GM21526 (cell line): ENCODE data around the gene FGF19.

Experiments used
- ATAC-seq: cut with Tn5 transposase; IDR thresholded peaks from one replicate; pipeline ENCODE4 v1.9.1; 2021; ENCODE audit warnings: moderate library complexity; ENCODE audit not compliant: unreplicated experiment, low FRiP score

Gene FGF19

GRCh38 chr11:69718912-69719311 lies 15.1 kb upstream of the FGF19 start:
- no peak for ATAC-seq

- ATAC-seq = no peak
Measured at GRCh38 chr11:69718147-69718546, 14.3 kb upstream of the FGF19 start.

GRCh38 chr11:69716891-69717747 lies 13.3 kb upstream of the FGF19 start:
- ATAC-seq = no peak

- ATAC-seq = no peak
Measured at GRCh38 chr11:69716099-69716498, 12.3 kb upstream of the FGF19 start.

DNA sequence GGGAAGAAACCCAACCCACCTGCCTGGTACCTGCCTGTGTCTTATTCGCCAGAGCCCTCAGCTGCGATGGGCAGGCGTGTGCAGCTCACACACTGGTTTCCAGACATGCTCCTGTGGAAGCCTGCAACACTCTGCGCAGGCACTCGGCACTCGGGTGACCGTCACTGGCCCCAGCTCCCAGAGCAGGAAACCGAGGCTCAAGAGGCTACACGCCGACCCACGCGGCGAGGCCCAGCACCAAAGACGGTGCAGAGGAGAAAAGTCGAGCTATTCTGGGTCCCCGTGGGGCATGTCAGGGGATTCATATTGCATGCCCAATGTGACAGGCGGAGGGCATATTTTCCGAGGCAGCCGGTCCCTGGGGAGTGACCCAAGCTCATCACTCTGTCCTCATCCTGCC lies 11.6 kb upstream of the FGF19 start:
- ATAC-seq = no peak

- no peak for ATAC-seq
Measured at GRCh38 chr11:69711822-69712801, 8.3 kb upstream of the FGF19 start.

GRCh38 chr11:69708736-69709401 lies 5.0 kb upstream of the FGF19 start:
- ATAC-seq = no peak

- no peak for ATAC-seq
Measured at GRCh38 chr11:69707176-69707575, 3.4 kb upstream of the FGF19 start.

DNA sequence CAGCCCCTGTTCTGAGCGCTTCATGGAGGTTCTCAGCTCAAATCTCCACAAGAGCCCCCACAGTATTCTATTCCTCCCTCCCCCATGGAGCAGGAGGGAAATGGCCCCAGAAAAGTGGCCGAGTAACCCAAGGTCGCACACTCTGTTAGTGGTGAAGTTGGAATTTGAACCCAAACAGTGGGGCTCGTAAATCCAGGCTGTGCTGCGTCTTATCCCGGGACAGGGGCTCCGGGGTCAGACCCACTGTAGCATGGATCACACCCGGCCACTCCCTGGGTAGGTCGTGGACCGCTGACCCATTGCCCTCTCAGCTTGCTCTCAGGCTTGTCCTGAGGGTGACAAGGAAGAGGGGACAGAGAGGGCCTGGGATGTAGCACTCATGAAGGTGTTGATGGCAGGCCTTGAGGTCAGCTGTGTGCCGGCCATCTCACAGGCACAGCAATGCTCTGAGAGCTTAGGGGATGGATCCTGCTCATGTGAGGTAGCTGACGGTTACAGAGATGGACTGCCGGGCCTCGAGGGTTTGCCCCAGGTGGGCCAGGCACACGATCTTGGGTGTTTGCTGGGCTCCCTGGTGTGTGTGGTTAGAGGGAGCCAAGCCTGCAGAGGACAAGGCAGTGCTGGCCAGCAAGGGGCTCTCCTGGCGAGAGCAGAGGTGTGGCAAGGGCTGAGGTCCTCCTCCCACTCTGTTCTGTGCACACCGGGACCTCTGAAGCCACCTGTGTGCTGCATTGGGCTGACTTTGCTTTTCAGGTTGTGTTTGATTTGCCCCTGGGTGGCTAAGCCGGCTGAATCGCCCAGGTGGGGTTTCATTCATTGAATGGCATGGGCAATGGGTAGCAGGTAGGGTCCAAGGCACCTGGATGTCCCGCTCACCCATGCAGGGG lies 2.3 kb upstream of the FGF19 start:
- no peak for ATAC-seq

GRCh38 chr11:69705351-69705811 lies 1.6 kb upstream of the FGF19 start:
- ATAC-seq = no peak

DNA sequence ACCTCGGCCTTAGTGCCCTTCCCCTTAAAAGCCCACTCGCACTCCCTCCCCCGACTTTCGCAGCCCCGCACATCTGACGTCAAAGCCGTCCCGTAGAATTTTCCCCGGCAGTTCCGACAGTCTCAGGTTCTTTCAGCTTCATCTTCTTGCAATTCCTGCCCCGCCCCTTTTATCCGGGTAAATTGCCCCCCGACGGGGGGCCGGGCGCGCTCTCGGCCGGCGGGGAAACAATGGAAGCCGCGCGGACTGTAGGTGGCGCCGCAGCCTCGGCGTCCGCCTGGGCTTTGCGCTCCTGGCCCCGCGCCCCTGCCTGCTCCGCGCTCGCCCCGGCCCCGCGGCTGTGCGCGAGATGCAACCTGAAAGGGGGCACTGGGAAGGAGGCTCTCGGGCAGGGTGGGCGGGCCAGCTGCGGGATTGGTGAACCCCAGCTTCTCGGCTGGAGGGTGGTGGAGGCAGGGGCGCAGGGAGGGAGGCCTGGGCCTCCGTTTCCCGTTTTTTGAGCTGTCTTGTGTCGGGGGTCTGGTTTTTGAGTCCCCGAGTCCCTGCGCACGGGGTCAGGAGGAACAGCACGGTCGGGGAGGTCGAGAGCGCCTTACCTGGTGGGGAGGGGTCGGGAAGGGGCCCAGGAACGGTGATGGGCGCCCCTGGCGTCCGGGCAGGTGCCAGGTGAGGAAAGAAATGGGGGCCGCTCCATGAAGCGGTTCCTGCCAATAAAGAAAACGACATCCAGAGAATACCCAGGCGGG lies 859 bp upstream of the FGF19 start:
- no peak for ATAC-seq

- no peak for ATAC-seq
Measured at GRCh38 chr11:69703453-69703767, 412 bp downstream of the FGF19 start.

GRCh38 chr11:69702769-69703452 lies 911 bp downstream of the FGF19 start:
- ATAC-seq = no peak

DNA sequence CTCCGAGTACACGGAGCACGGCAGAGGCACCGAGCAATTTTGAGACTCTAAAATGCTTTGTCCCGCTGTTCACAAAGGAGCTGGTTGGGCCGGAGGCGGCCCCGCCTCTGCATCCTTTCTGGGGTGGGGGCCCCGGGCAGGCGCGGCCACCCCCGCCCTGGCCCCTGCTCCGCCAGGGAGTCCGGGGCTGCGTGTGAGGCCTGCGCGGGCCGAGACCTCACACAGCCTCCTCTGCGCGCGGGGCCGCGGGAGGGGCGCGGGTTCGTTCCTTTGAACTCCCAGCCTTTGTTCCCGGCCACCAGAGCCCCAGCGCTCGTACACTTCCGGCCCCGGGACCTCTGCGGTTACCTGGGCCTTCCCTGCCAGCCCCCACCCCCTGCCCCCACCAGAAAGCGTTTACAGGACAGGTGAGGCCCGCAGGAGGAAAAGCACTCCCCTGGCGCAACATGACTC lies 1.6 kb downstream of the FGF19 start:
- no peak for ATAC-seq

DNA sequence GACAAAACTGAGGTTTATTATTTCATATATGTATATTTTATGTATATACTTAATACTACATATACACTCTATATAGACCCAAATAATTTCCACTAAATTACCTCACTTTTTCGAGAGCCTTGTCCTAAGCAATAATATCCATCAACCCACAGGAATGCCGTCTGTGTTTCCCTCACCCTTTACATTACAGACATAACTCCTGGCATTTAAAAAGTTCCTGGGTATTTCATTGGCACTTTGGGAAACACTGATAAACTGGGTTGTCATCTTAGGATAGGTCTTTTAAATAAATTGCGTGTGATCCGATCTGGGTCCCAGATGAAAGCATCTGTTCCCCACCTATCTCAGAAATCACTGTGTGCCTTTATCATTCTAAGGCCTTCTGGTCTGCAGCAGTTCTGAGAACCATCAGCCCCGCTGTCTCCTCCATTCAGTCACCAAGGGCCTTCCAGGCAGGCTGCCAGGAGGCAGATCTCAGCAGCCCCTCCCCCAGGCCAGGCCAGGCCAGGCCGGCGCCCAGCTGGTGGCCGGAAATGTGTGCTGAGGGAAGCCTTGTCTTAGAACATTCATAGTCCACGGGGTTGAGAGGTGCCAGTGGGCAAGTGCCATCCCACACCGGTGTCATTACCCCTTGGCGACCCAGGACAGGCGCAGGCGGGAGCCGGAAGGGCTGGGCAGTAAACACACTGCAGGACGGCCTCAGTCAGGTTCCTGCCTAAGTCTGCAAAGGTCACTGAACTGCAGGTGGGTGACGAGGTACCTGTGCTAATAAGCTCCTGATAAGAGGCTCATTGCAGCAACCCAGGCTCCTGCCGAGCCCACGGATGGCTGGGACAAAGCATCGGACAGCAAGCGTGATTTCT lies 3.3 kb downstream of the FGF19 start:
- no peak for ATAC-seq

DNA sequence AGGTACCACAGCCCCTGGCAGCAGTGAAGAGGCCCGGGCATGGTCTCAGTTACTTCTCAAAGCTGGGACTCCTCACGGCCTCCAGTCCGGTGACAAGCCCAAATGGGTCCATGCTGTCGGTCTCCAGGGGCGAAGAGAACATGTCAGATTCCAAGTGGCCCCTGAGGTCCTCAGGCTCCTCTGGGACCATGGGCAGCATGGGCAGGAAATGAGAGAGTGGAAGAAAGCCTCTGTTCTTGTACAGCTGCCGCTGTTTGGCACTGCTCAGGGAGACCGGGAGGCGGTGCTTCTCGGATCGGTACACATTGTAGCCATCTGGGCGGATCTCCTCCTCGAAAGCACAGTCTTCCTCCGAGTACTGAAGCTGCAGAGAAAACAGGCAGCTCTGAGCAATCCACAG lies 4.6 kb downstream of the FGF19 start:
- no peak for ATAC-seq

- no peak for ATAC-seq
Measured at GRCh38 chr11:69698362-69698761, 5.5 kb downstream of the FGF19 start.

GRCh38 chr11:69697861-69698260 lies 6.0 kb downstream of the FGF19 start:
- ATAC-seq = no peak
